ENCODE data around the gene IL19. TPM values are rescaled to one million over a fixed set of nuclear protein-coding genes. Genes with fewer than 3 reads are reported as not detected.

The IL19 gene
- 0.57 TPM in 1 of 2 replicates, not detected in the other for total RNA-seq (2014; rRNA removed; shearing (Covaris generic))
- not detected in 2 replicates for polyA plus RNA-seq (2015; cell fraction: cytosol; rRNA removed)
- not detected in 2 replicates for polyA plus RNA-seq (2015; cell fraction: nucleus; rRNA removed)

DNA sequence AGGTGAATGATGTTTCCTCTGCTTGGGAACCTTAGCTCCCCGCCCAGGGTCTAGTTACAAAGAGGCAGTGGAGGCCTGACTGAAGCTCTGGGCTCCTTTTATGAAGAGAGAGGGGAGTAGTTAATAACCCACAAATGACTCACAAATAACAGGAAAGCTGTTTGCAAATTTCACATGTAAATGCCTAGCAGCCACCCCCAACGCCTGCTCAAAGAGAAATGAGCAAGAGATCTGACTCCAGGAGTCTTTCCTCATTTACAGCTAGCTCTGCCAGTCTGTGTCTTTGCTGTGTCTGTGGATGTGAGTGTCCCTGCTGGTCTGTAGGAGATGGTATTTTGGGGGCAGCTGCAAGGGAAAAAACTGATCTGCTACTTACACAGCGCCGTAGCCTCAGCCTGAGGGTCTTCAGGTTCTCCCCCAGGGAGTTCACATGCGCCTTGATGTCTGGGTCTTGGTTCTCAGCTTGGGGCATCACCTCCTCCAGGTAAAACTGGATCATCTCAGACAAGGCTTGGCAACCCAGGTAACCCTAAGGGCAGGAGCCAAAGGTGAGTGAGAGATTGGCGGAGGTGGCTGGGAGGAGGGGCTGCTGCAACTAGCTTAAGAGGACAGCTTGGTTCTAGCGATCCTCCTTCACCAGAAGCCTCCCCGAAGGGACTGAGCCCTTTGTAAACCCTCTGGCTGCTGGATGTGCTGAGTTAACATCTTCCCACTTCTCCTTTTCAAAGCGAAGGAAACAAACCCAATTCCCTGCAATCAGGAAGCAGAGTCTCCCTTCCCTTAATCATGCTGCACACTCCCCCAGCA, at the start of gene IL19:
Gene IL19 (plus strand): TSS at position 243 of the 807 bp plus-strand sequence. CDS start 65,890 bp downstream, outside the sequence.
- peak; percentile 52 for DNase-seq (ENCODE audit: low read depth)

GRCh38 chr1:206721454-206721853, 49.1 kb upstream of the IL19 start:
- no peak for DNase-seq (ENCODE audit: low read depth)

DNA sequence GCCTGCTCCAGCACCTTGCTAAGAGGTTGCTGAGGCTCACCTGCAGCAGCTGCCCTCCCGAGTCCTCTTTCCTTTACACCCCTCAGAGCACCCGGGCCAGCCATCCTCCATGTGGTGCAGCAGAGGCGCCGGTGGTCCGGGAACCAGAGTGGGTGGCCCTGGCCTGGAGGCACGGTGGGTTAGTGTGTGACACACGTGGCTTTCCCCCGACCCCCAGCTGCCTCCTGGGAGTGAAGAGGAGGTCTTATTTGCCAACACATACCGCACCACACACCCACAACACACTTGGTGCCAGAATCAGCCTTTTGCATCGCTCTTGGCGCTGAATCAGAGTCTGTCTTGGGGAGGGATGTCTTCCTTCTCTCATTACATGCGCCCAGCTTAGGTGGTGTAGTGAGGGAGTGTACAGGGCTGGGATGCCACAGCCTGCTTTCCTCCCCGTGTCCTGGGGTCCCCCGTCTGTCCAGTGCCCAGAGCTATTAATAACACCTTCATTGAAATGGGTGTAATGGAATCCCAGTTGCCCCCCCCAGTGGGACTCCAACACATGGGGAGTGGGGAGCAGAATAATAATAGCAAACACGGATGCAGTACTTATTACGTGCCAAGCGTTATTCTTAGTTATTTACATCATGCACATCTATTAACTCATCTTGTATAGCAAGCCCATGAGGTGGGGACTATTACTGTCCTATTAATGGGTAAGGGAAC, 47.7 kb upstream of the IL19 start:
- DNase-seq (ENCODE audit: low read depth), result no peak

DNA sequence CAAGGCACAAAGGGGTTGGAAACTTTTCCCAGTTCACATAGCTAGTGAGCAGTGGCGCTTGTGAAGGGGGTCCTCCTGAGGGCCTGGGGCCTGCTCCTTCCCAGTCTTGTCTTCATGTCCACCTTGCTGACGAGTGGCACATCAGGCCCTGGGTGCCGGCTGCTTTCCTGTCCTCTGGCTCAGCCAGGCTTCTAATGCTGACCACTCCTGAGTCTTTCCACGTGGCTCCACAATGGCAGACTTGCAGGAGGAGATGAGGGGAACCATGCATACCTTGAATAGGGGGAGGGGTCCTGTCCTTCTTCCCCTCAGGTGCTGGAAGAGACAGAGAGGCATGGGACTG, 47.1 kb upstream of the IL19 start:
- DNase-seq (ENCODE audit: low read depth), result no peak

- peak; percentile 66 for DNase-seq (ENCODE audit: low read depth)
These were observed 46.6 kb upstream of the IL19 start for GRCh38 chr1:206723805-206724472.

GRCh38 chr1:206725109-206725963, 45.2 kb upstream of the IL19 start:
- DNase-seq (ENCODE audit: low read depth), result peak; percentile 33

GRCh38 chr1:206727981-206728696, 42.4 kb upstream of the IL19 start:
- no peak for DNase-seq (ENCODE audit: low read depth)

- DNase-seq (ENCODE audit: low read depth), result no peak
These were observed 41.9 kb upstream of the IL19 start for GRCh38 chr1:206728697-206728987.

GRCh38 chr1:206729050-206729449, 41.5 kb upstream of the IL19 start:
- no peak for DNase-seq (ENCODE audit: low read depth)

GRCh38 chr1:206729507-206729906, 41.1 kb upstream of the IL19 start:
- no peak for DNase-seq (ENCODE audit: low read depth)

- DNase-seq (ENCODE audit: low read depth), result no peak
These were observed 38.1 kb upstream of the IL19 start for GRCh38 chr1:206732508-206732907.

DNA sequence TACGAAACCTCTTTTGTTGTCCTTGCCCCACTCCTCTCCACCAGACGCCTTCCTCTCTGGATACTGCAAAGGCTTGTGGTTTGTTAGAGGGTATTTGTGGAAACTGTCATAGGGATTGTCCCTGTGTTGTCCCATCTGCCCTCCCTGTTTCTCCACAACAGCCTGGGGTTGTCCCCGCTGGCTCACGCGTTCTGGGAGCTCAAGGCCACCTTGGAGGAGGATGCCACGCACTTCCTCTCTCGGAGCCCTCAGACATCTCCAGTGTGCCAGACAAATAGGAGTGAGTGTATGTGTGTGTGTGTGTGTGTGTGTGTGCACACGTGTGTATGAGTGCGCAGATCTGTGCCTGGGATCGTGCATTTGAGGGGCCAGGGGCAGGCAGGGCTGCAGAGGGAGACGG, 37.6 kb upstream of the IL19 start:
- no peak for DNase-seq (ENCODE audit: low read depth)

- no peak for DNase-seq (ENCODE audit: low read depth)
These were observed 36.0 kb upstream of the IL19 start for GRCh38 chr1:206734499-206735142.

DNA sequence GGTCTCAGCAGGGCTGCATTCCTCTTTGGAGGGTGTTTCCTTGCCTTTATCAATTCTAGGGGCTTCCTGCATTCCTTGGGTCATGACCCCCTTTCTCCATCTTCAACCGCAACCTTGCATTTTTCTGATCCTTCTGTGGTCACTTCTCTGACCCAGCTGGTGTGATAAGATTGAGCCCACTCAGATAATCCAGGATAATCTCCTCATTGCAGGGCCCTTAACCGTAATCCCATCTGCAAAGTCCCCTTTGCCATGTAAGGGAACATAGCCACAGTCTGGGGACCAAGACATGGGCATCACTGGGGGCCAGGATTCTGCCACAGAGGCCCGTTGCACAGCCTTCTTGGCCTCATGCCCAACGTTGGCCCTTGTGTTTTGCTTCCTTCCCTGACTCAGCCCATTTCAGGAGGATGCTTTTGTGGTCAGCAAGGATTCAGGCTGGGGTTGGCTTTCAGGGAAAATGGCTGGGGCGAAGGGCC, 35.0 kb upstream of the IL19 start:
- peak; percentile 63 for DNase-seq (ENCODE audit: low read depth)

- DNase-seq (ENCODE audit: low read depth), result no peak
These were observed 33.5 kb upstream of the IL19 start for GRCh38 chr1:206736878-206737728.

DNA sequence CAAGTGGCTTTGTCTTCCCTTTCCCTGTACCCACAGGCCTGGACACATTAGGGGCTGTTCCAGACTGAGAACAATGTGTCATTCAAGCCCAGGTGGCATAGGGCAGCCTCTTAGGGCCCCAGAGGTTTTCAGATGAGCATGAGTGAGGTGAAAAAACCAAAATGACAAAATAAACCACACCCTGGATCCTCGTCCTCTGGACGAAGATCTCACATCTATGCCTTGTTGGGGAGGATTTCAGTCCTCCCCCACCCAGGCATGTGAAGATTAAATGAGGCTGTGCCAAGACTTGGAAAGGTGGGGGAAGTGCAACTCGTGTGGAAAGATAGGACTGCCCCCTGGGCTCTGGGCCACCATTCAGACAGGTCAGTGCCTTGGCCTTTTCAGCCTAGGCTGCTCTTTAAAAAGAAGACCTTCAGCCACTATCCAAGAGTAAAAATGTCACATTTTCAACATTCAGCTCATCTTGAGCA, 32.8 kb upstream of the IL19 start:
- DNase-seq (ENCODE audit: low read depth), result no peak

DNA sequence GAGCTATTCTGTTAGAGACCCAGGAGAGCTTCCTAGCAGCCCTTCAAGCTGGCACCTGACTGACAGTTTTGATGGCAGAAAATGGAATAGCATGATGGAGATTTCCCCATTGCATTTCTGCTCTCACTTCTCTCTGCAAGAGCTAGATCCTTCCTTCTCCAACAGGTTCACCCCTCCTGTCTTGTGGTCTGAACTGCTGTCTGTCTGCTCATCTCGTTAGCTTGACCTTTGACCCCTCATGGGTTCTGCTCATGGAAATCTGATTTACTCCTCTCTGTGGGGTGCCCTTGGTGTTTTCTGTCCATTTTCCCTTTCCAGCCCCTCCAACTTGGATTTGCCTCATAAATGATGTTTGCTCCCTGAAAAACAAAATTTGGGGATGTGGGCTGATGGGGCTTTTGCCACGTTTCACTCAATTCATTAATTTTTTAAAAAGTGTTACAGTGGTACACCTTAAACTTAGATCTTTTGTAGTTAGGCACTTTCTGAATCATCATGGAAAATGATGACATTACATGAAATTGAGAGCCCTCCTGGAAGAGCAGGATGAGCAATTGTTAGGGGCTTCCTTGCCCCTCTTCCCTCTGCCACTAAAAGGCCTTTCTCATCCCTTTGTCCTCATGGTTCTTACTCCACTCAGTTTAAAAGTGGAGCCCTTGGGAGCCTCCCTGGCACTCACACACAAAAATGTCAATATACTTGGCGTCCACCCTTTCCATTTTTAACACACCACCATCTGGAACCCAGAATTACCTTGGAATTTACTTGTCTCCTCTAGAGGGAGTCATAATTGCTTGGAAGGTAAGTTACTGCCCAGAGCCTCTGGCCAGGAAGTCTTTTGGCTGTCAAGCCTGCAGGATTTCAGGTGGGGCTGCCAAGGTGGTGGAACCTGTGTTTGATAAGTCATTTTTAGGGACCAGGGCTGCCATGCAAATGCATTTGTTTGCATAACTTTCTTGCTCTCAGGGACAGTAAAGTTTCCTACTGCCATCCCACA, 31.9 kb upstream of the IL19 start:
- DNase-seq (ENCODE audit: low read depth), result no peak

All from HT1080 (cell line).